Muscle of back (tissue), 11 donors: ENCODE measurements around the gene MTURN. TPM values are rescaled to one million over a fixed set of nuclear protein-coding genes. Genes with fewer than 3 reads are reported as not detected.

Experiments
- DNase-seq, 3 donors: peaks; one replicate each; pipeline versions ENCODE4 v3.0.0 to v3.0.0-alpha.2; 2013
- polyA plus RNA-seq, 10 donors: library from polyadenylated mRNA; unstranded; fragments of 120-200 nt; gene quantifications; one replicate each; pipeline ENCODE4 v1.2.1, GENCODE V29; 2013; ENCODE audit not compliant: insufficient read length in 10 of 10

The MTURN gene
- polyA plus RNA-seq, 10 donors, result 62.4 to 120 (median 79.2) TPM

- DNase-seq, result no peak
These were observed 813 bp upstream of the MTURN start for GRCh38 chr7:30133736-30134610.

GRCh38 chr7:30135301-30136116 is 723 bp downstream of the MTURN start:
- DNase-seq, result peak; percentile 41 to 85 (median 69)

- DNase-seq, result no peak
These were observed 1.4 kb downstream of the MTURN start for GRCh38 chr7:30136117-30136731.

GRCh38 chr7:30136743-30137485 is 2.1 kb downstream of the MTURN start:
- no peak for DNase-seq

- DNase-seq, result no peak
These were observed 5.1 kb downstream of the MTURN start for GRCh38 chr7:30139836-30140384.

GRCh38 chr7:30140456-30140855 is 5.7 kb downstream of the MTURN start:
- no peak for DNase-seq

GRCh38 chr7:30142710-30143109 is 7.9 kb downstream of the MTURN start:
- DNase-seq, result peak in 1 of 3 donors; percentile 41

- DNase-seq, result no peak
These were observed 9.0 kb downstream of the MTURN start for GRCh38 chr7:30143748-30144251.

- no peak for DNase-seq
These were observed 10.0 kb downstream of the MTURN start for GRCh38 chr7:30144657-30145306.

GRCh38 chr7:30145426-30145970 is 10.7 kb downstream of the MTURN start:
- DNase-seq, result no peak

- peak in 1 of 3 donors; percentile 47 for DNase-seq
These were observed 11.4 kb downstream of the MTURN start for GRCh38 chr7:30146127-30146612.

GRCh38 chr7:30147223-30147622 is 12.4 kb downstream of the MTURN start:
- no peak for DNase-seq

- no peak for DNase-seq
These were observed 13.0 kb downstream of the MTURN start for GRCh38 chr7:30147785-30148184.

GRCh38 chr7:30148426-30148825 is 13.6 kb downstream of the MTURN start:
- DNase-seq, result no peak

- no peak for DNase-seq
These were observed 14.2 kb downstream of the MTURN start for GRCh38 chr7:30148951-30149459.

- DNase-seq, result no peak
These were observed 15.0 kb downstream of the MTURN start for GRCh38 chr7:30149640-30150272.

GRCh38 chr7:30150711-30151110 is 15.9 kb downstream of the MTURN start:
- no peak for DNase-seq

- DNase-seq, result no peak
These were observed 19.4 kb downstream of the MTURN start for GRCh38 chr7:30154111-30154587.

GRCh38 chr7:30155481-30155880 is 20.7 kb downstream of the MTURN start:
- no peak for DNase-seq
